ENCODE results near the gene POLRMT. TPM values are rescaled to one million over a fixed set of nuclear protein-coding genes. Genes with fewer than 3 reads are reported as not detected.

Gene POLRMT
- total and polyA plus RNA-seq, 4 donors = 16.0 to 41.4 (median 35.1) TPM

DNA sequence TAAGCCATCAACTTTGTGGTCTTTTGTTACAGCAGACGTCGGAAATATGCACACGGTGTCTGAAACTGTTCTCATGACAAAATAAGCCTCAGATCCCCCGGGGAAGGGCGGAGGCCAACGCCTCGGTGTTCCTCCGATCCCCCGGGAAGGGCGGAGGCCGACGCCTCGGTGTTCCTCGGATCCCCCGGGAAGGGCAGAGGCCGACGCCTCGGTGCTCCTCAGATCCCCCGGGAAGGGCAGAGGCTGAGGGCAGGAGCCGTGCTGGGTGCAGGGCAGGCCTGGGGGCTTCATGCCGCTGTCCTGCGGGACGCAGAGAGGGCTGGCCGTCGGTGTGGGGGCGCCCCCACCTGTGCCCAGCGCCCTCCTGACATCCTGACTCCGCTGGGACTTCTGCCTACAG lies 11.0 kb upstream of the POLRMT start:
- DNase-seq (ENCODE audit: low spot score) = no peak
- no peak overlapping the region for H3K4me3 ChIP-seq (ENCODE audit: low read depth in 1 of 3, low read length in 3 of 3)
- no peaks in the 10 kb centered on the region for H3K9me3 ChIP-seq (ENCODE audit: control insufficient read depth in 4 of 4, low read length in 3 of 4)
- no peaks in the 10 kb centered on the region for H3K27me3 ChIP-seq (ENCODE audit: control insufficient read depth in 4 of 4, insufficient read depth in 4 of 4, low read length in 3 of 4)
- no peak overlapping the region for H3K9ac ChIP-seq (ENCODE audit: low read depth in 1 of 2, low read length in 2 of 2)
- H3K27ac ChIP-seq (ENCODE audit: low read depth in 1 of 2, low read length in 2 of 2) = no peak overlapping the region
- H3K4me1 ChIP-seq (ENCODE audit: control insufficient read depth in 4 of 4, insufficient read depth in 4 of 4, low read length in 3 of 4) = peaks cover 0 to 2% (median 2%) of the 10 kb centered on the region in 4 donors
- 79% methylated on average over 28 of the region's 28 CpGs for WGBS
- TF ChIP-seq GABPA (IDR thresholded peaks at IDR 0.05 in 1 of 2, conservative IDR thresholded peaks at IDR 0.05 in 1 of 2) (no peak), HNF4G (IDR thresholded peaks at IDR 0.05) (no peak), YY1 (IDR thresholded peaks at IDR 0.05) (no peak), SP1 (IDR thresholded peaks at IDR 0.05) (no peak), NR2F2 (IDR thresholded peaks at IDR 0.05) (no peak), FOXA1 (IDR thresholded peaks at IDR 0.05) (no peak), HNF4A (conservative IDR thresholded peaks at IDR 0.05) (no peak), EGR1 (IDR thresholded peaks at IDR 0.05; ENCODE audit: low read depth in 2 of 2) (no peak), RAD21 (IDR thresholded peaks at IDR 0.05) (no peak), RXRA (IDR thresholded peaks at IDR 0.05) (no peak), JUND (IDR thresholded peaks at IDR 0.05) (no peak), TAF1 (conservative IDR thresholded peaks at IDR 0.05) (no peak), FOXA2 (IDR thresholded peaks at IDR 0.05) (no peak)
- TF ChIP-seq, protein P1, sequence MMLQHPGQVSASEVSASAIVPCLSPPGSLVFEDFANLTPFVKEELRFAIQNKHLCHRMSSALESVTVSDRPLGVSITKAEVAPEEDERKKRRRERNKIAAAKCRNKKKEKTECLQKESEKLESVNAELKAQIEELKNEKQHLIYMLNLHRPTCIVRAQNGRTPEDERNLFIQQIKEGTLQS (IDR thresholded peaks at IDR 0.05) = no peak
- TF ChIP-seq, protein P2, sequence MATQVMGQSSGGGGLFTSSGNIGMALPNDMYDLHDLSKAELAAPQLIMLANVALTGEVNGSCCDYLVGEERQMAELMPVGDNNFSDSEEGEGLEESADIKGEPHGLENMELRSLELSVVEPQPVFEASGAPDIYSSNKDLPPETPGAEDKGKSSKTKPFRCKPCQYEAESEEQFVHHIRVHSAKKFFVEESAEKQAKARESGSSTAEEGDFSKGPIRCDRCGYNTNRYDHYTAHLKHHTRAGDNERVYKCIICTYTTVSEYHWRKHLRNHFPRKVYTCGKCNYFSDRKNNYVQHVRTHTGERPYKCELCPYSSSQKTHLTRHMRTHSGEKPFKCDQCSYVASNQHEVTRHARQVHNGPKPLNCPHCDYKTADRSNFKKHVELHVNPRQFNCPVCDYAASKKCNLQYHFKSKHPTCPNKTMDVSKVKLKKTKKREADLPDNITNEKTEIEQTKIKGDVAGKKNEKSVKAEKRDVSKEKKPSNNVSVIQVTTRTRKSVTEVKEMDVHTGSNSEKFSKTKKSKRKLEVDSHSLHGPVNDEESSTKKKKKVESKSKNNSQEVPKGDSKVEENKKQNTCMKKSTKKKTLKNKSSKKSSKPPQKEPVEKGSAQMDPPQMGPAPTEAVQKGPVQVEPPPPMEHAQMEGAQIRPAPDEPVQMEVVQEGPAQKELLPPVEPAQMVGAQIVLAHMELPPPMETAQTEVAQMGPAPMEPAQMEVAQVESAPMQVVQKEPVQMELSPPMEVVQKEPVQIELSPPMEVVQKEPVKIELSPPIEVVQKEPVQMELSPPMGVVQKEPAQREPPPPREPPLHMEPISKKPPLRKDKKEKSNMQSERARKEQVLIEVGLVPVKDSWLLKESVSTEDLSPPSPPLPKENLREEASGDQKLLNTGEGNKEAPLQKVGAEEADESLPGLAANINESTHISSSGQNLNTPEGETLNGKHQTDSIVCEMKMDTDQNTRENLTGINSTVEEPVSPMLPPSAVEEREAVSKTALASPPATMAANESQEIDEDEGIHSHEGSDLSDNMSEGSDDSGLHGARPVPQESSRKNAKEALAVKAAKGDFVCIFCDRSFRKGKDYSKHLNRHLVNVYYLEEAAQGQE (IDR thresholded peaks at IDR 0.05) = no peak
- TF ChIP-seq, protein P3, sequence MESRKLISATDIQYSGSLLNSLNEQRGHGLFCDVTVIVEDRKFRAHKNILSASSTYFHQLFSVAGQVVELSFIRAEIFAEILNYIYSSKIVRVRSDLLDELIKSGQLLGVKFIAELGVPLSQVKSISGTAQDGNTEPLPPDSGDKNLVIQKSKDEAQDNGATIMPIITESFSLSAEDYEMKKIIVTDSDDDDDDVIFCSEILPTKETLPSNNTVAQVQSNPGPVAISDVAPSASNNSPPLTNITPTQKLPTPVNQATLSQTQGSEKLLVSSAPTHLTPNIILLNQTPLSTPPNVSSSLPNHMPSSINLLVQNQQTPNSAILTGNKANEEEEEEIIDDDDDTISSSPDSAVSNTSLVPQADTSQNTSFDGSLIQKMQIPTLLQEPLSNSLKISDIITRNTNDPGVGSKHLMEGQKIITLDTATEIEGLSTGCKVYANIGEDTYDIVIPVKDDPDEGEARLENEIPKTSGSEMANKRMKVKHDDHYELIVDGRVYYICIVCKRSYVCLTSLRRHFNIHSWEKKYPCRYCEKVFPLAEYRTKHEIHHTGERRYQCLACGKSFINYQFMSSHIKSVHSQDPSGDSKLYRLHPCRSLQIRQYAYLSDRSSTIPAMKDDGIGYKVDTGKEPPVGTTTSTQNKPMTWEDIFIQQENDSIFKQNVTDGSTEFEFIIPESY (IDR thresholded peaks at IDR 0.05) = no peak
- TF ChIP-seq, protein P4, sequence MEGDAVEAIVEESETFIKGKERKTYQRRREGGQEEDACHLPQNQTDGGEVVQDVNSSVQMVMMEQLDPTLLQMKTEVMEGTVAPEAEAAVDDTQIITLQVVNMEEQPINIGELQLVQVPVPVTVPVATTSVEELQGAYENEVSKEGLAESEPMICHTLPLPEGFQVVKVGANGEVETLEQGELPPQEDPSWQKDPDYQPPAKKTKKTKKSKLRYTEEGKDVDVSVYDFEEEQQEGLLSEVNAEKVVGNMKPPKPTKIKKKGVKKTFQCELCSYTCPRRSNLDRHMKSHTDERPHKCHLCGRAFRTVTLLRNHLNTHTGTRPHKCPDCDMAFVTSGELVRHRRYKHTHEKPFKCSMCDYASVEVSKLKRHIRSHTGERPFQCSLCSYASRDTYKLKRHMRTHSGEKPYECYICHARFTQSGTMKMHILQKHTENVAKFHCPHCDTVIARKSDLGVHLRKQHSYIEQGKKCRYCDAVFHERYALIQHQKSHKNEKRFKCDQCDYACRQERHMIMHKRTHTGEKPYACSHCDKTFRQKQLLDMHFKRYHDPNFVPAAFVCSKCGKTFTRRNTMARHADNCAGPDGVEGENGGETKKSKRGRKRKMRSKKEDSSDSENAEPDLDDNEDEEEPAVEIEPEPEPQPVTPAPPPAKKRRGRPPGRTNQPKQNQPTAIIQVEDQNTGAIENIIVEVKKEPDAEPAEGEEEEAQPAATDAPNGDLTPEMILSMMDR (IDR thresholded peaks at IDR 0.05; ENCODE audit: low read depth, low read length, missing input control) = no peak
- TF ChIP-seq, protein P5, sequence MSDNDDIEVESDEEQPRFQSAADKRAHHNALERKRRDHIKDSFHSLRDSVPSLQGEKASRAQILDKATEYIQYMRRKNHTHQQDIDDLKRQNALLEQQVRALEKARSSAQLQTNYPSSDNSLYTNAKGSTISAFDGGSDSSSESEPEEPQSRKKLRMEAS (IDR thresholded peaks at IDR 0.05) = no peak
- H3K36me3 ChIP-seq (ENCODE audit: control insufficient read depth in 4 of 4, insufficient read depth in 3 of 4, low read depth in 1 of 4, low read length in 3 of 4) = peaks cover 0 to 34% (median 18%) of the 10 kb centered on the region in 4 donors

Data from liver (tissue), 9 donors.